OCI-LY1 (cell line): ENCODE results near the gene MNX1.

ENCODE experiments used
- H2AFZ ChIP-seq: fragments of 200-600 bp; sonication (generic), shearing (Covaris generic); 2 replicates; pipeline ENCODE4 v1.6.0; 2014; ENCODE audit warnings: antibody characterized with exemption, mild to moderate bottlenecking, low read length
- H3F3A ChIP-seq: fragments of 200-600 bp; sonication (generic), shearing (Covaris generic); 2 replicates; pipeline ENCODE4 v1.6.0; 2014; ENCODE audit warnings: mild to moderate bottlenecking, antibody characterized with exemption, low read length, moderate library complexity; ENCODE audit not compliant: insufficient read depth
- H3K27ac ChIP-seq: fragments of 200-600 bp; sonication (generic); 2 replicates; pipeline ENCODE4 v1.5.1; 2014; ENCODE audit warnings: low read length, mixed run types, mild to moderate bottlenecking, low read depth; ENCODE audit not compliant: poor library complexity, severe bottlenecking
- H3K27me3 ChIP-seq: fragments of 200-600 bp; sonication (generic); 2 replicates; pipeline ENCODE4 v1.6.0; 2014; ENCODE audit warnings: antibody characterized with exemption, mild to moderate bottlenecking, low read length, moderate library complexity; ENCODE audit not compliant: insufficient read depth
- H3K36me3 ChIP-seq: fragments of 200-600 bp; sonication (generic); 2 replicates; pipeline ENCODE4 v1.6.1; 2014; ENCODE audit warnings: mild to moderate bottlenecking, antibody characterized with exemption, low read length, moderate library complexity, mixed read lengths; ENCODE audit not compliant: insufficient read depth
- H3K4me1 ChIP-seq: fragments of 200-600 bp; sonication (generic); 2 replicates; pipeline ENCODE4 v1.5.1; 2014; ENCODE audit warnings: mild to moderate bottlenecking, low read length, moderate library complexity; ENCODE audit not compliant: insufficient read depth, severe bottlenecking
- H3K4me2 ChIP-seq: fragments of 200-600 bp; sonication (generic), shearing (Covaris generic); 2 replicates; pipeline ENCODE4 v1.6.1; 2014; ENCODE audit warnings: low read length
- H3K4me3 ChIP-seq: fragments of 200-600 bp; sonication (generic); 2 replicates; pipeline ENCODE4 v1.5.1; 2014; ENCODE audit warnings: low read length, low read depth, mild to moderate bottlenecking, mixed read lengths; ENCODE audit not compliant: poor library complexity, severe bottlenecking
- H3K79me2 ChIP-seq: fragments of 200-600 bp; shearing (Covaris generic); 2 replicates; pipeline ENCODE4 v1.6.1; 2016; ENCODE audit warnings: mixed run types, low read length, mixed read lengths; ENCODE audit not compliant: insufficient read depth
- H3K9ac ChIP-seq: fragments of 200-600 bp; sonication (generic), shearing (Covaris generic); 2 replicates; pipeline ENCODE4 v1.6.1; 2014; ENCODE audit warnings: mild to moderate bottlenecking, low read length, mixed read lengths
- H3K9me2 ChIP-seq: fragments of 200-600 bp; sonication (generic), shearing (Covaris generic); 2 replicates; pipeline ENCODE4 v1.6.1; 2014; ENCODE audit warnings: low read depth, mild to moderate bottlenecking, low read length, mixed read lengths
- H3K9me3 ChIP-seq: fragments of 200-600 bp; shearing (Covaris generic); 2 replicates; pipeline ENCODE4 v1.6.1; 2014; ENCODE audit warnings: low read length, mixed read lengths
- H4K20me1 ChIP-seq: fragments of 200-600 bp; sonication (generic), shearing (Covaris generic); 2 replicates; pipeline ENCODE4 v1.6.0; 2016; ENCODE audit warnings: mild to moderate bottlenecking, low read length; ENCODE audit not compliant: insufficient read depth
- EZH2 ChIP-seq: fragments of 200-600 bp; sonication (generic), shearing (Covaris generic); IDR thresholded peaks from 2 replicates; pipeline ENCODE4 v1.8.0; 2017; ENCODE audit warnings: borderline replicate concordance, mixed run types, mild to moderate bottlenecking, antibody characterized with exemption, low read length, moderate library complexity, mixed read lengths
- TF ChIP-seq, protein P1 (sequence below): fragments of 200-600 bp; sonication (generic), shearing (Covaris generic); IDR thresholded peaks from 2 replicates; pipeline ENCODE4 v1.5.1; 2017; ENCODE audit warnings: mild to moderate bottlenecking, antibody characterized with exemption, low read length, moderate library complexity, mixed read lengths

MNX1 gene

GRCh38 chr7:157035302-157035701 is 24.8 kb upstream of the MNX1 start:
- H3K36me3 ChIP-seq: no peaks in the 10 kb centered on the region
- H4K20me1 ChIP-seq: no peaks in the 10 kb centered on the region
- peaks cover 5% of the 10 kb centered on the region; the same call in 1 of the 2 replicates for H3K9me3 ChIP-seq
- no peaks in the 10 kb centered on the region for H3K4me1 ChIP-seq
- no peaks in the 10 kb centered on the region for H3F3A ChIP-seq
- H3K4me2 ChIP-seq: no peak overlapping the region
- TF ChIP-seq, protein P1, sequence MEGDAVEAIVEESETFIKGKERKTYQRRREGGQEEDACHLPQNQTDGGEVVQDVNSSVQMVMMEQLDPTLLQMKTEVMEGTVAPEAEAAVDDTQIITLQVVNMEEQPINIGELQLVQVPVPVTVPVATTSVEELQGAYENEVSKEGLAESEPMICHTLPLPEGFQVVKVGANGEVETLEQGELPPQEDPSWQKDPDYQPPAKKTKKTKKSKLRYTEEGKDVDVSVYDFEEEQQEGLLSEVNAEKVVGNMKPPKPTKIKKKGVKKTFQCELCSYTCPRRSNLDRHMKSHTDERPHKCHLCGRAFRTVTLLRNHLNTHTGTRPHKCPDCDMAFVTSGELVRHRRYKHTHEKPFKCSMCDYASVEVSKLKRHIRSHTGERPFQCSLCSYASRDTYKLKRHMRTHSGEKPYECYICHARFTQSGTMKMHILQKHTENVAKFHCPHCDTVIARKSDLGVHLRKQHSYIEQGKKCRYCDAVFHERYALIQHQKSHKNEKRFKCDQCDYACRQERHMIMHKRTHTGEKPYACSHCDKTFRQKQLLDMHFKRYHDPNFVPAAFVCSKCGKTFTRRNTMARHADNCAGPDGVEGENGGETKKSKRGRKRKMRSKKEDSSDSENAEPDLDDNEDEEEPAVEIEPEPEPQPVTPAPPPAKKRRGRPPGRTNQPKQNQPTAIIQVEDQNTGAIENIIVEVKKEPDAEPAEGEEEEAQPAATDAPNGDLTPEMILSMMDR: no peak
- TF ChIP-seq EZH2: no peak
- H3K9ac ChIP-seq: no peak overlapping the region
- no peaks in the 10 kb centered on the region for H3K9me2 ChIP-seq
- no peak overlapping the region for H3K4me3 ChIP-seq
- no peaks in the 10 kb centered on the region for H3K79me2 ChIP-seq
- H3K27ac ChIP-seq: no peak overlapping the region
- peaks cover 21% of the 10 kb centered on the region; the same call in 1 of the 2 replicates for H3K27me3 ChIP-seq
- no peak overlapping the region for H2AFZ ChIP-seq

DNA sequence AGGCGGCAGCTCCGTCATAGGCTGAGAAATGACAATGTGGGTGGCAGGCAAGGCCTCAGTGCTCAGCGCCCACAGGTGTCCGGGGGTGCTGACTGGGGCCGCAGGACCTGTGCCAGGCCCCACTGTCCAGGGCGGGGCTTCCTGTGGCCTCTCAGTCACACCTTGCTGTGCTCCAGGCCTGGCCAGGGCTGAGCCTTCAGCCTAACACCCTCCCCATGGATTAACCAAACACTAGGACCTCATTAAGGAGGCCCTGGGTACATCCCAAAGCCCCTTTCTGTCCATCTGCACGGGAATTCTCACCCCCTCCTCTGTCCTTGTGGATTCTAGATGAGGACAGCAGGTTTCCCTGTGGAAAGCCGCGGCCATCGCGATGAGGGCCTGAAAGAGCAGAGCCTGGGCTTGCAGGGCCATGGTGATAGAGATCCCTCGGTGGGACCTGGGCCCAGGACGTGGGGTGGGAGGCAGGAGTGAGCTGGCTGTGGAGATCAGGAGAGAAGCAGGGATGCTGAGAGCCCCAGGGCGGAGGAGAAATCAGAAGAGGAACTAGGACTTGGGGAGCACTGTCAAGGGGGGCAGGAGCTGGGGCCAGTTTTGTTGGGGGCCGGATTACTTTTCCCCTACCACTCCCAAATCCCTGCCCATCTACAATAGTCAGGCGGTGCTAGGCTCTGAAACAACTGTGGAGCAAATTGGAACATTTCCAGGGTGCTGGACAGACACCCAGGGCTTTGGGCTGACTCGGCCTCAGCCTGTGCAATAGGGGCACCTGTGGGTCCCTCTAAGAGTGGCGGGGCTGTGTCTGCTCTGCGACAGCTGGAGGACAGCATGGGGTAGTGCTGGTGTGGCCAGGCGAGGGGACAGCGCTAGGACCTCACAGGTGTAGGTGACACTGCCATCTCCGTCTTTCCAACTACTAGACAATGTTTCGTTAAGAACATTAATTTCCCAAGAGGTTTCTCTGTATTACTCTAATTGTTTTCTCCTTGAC is 23.3 kb upstream of the MNX1 start:
- Histone ChIP-seq H3K27ac (no peak overlapping the region), H3K9me2 (no peaks in the 10 kb centered on the region), H3K4me2 (no peak overlapping the region), H3F3A (no peaks in the 10 kb centered on the region), H3K36me3 (no peaks in the 10 kb centered on the region), H2AFZ (no peak overlapping the region), H3K27me3 (peaks cover 15% of the 10 kb centered on the region; the same call in 1 of the 2 replicates), H3K79me2 (no peaks in the 10 kb centered on the region), H4K20me1 (no peaks in the 10 kb centered on the region), H3K9ac (no peak overlapping the region), H3K4me1 (no peaks in the 10 kb centered on the region), H3K9me3 (peaks cover 5% of the 10 kb centered on the region; the same call in 1 of the 2 replicates), H3K4me3 (no peak overlapping the region)
- TF ChIP-seq EZH2: no peak
- TF ChIP-seq, protein P1: no peak

DNA sequence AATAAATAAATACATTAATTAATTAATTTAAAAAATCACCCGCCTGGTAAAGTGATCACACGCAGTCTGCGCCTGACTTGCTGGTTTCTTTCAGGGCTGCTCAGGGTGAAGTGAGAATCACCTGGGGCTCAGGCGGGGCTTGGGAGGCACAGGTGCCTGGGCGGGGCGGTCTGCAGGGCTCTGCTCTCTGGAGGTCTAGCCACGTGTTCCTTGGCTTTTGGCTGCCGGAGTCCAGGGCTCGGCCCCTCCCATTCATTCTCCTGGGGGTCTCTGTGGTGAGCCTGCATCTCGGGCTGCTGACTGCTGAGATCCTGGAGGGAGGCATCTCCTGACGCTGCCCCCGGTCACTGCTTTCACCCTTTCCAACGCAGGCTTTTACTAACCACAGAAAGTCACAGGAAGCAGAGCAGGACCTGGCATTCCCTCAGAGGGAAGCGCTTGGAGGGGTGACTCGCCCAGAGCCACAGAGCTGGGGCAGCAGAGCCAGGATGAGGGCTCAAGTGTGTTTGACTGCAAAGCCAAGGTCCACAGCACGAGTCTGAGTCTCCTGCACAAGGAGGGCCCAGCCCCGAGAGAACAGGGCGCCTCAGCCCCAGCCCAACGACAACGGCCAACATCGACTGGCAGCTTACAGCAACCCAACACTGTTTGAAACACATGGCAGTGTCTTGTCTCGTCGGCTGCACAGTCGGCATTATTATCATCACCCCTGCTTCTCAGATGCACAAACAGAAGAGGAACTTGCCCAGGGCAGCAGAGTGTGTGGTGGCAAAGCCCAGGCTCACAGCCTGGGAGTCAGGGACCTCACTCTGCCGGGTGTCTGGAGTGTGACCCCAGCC is 22.4 kb upstream of the MNX1 start:
- no peaks in the 10 kb centered on the region for H3K4me1 ChIP-seq
- no peak overlapping the region for H3K9ac ChIP-seq
- H3K4me2 ChIP-seq: no peak overlapping the region
- H2AFZ ChIP-seq: no peak overlapping the region
- H3K9me3 ChIP-seq: peaks cover 5% of the 10 kb centered on the region; the same call in 1 of the 2 replicates
- peaks cover 15% of the 10 kb centered on the region; the same call in 1 of the 2 replicates for H3K27me3 ChIP-seq
- no peaks in the 10 kb centered on the region for H3K79me2 ChIP-seq
- TF ChIP-seq, protein P1: no peak
- TF ChIP-seq EZH2: no peak
- no peak overlapping the region for H3K4me3 ChIP-seq
- no peaks in the 10 kb centered on the region for H4K20me1 ChIP-seq
- H3K36me3 ChIP-seq: no peaks in the 10 kb centered on the region
- no peaks in the 10 kb centered on the region for H3F3A ChIP-seq
- no peaks in the 10 kb centered on the region for H3K9me2 ChIP-seq
- H3K27ac ChIP-seq: no peak overlapping the region
